GM23338 (cell line): ENCODE data around the gene CYFIP2.

Experiments
- CREB1 ChIP-seq: fragments of 250-450 bp; sonication (Bioruptor Pico); IDR thresholded peaks from 2 replicates; pipeline ENCODE4 v1.5.0; 2020; ENCODE audit warnings: low read depth, mild to moderate bottlenecking, moderate library complexity
- EZH2 ChIP-seq: fragments of 200-600 bp; sonication (generic); IDR thresholded peaks from one replicate; pipeline ENCODE4 v1.8.0; 2017; ENCODE audit warnings: antibody characterized with exemption, mild to moderate bottlenecking, low read depth; ENCODE audit not compliant: unreplicated experiment
- EZH2phosphoT487 ChIP-seq: fragments of 200-600 bp; sonication (generic); IDR thresholded peaks from one replicate; pipeline ENCODE4 v1.8.1; 2018; ENCODE audit warnings: antibody characterized with exemption; ENCODE audit not compliant: unreplicated experiment
- JUNB ChIP-seq: IDR thresholded peaks from one replicate; pipeline ENCODE4 v1.6.1; 2016; ENCODE audit warnings: antibody characterized with exemption; ENCODE audit not compliant: unreplicated experiment
- NANOG ChIP-seq: IDR thresholded peaks from 2 replicates; pipeline ENCODE4 v1.6.1; 2016; ENCODE audit warnings: antibody characterized with exemption, borderline replicate concordance
- POLR2AphosphoS5 ChIP-seq: IDR thresholded peaks from 2 replicates; pipeline ENCODE4 v1.6.1; 2016; ENCODE audit warnings: antibody characterized with exemption, low read depth
- REST ChIP-seq: IDR thresholded peaks from one replicate; pipeline ENCODE4 v1.6.1; 2018; ENCODE audit warnings: antibody characterized with exemption; ENCODE audit not compliant: unreplicated experiment
- ZNF114 ChIP-seq: fragments of 250-450 bp; sonication (Bioruptor Pico); IDR thresholded peaks from 2 replicates; pipeline ENCODE4 v1.5.0; 2020; ENCODE audit warnings: mild to moderate bottlenecking, moderate library complexity
- ZNF331 ChIP-seq: fragments of 250-450 bp; sonication (Bioruptor Pico); IDR thresholded peaks from 2 replicates; pipeline ENCODE4 v1.5.0; 2020; ENCODE audit warnings: low read depth, mild to moderate bottlenecking, moderate library complexity
- TF ChIP-seq, protein P1 (sequence below), 2 experiments: fragments of 200-600 bp in 1 of 2; sonication (generic) in 1 of 2; conservative IDR thresholded peaks; 2 replicates each; pipeline versions ENCODE4 v1.5.1 to v1.6.1; 2016 to 2017; ENCODE audit warnings: antibody characterized with exemption in 2 of 2, low read depth in 2 of 2, mild to moderate bottlenecking in 2 of 2, moderate library complexity in 1 of 2
- TF ChIP-seq, protein P2 (sequence below): IDR thresholded peaks from 2 replicates; pipeline ENCODE4 v1.6.1; 2016; ENCODE audit warnings: antibody characterized with exemption

DNA sequence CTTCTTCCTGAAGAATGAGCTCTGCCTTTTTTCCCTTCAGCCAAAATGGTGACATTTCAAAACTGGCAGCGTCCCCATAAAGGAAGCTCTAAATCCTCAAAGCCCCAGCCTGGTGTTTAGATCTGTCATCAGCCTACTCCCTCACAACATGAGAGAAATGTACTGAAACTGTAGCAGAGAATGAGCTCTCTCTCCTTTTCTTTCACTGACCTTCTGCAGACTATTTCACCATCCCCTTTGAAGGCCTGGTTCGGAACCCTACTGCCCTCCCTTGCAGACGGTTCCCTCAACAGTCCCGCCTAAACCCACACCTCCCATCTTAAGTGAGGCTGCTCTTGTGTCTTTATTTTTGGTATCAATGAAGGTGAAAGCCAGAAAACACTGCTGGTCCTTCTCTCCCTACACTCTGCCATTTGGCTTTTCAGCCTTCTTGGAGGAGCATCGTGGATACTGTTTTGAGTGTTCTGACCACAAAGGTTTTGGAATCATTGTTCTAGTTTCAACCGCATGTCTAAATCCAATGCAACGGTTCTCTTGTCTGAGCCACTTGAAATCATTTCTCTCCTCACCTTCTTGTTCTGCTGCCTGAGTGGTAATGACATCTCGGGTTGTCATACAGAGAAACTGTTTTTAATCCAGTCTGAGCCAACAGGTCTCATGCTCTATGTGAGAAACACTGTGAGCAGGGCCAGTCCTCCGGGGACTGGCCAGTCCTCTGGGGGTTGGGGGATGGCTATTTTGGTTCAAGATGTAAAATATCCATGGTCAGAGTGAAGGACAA, 46.2 kb upstream of the CYFIP2 start:
- TF ChIP-seq, protein P1, sequence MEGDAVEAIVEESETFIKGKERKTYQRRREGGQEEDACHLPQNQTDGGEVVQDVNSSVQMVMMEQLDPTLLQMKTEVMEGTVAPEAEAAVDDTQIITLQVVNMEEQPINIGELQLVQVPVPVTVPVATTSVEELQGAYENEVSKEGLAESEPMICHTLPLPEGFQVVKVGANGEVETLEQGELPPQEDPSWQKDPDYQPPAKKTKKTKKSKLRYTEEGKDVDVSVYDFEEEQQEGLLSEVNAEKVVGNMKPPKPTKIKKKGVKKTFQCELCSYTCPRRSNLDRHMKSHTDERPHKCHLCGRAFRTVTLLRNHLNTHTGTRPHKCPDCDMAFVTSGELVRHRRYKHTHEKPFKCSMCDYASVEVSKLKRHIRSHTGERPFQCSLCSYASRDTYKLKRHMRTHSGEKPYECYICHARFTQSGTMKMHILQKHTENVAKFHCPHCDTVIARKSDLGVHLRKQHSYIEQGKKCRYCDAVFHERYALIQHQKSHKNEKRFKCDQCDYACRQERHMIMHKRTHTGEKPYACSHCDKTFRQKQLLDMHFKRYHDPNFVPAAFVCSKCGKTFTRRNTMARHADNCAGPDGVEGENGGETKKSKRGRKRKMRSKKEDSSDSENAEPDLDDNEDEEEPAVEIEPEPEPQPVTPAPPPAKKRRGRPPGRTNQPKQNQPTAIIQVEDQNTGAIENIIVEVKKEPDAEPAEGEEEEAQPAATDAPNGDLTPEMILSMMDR (conservative IDR thresholded peaks at IDR 0.05; ENCODE audit: low read depth in 2 of 2), result no peak
- no peak for TF ChIP-seq CREB1 (CRISPR knock-in tag)
- TF ChIP-seq EZH2, result no peak
- TF ChIP-seq ZNF331 (CRISPR knock-in tag), result no peak
- TF ChIP-seq JUNB, result no peak
- TF ChIP-seq POLR2AphosphoS5, result no peak
- no peak for TF ChIP-seq EZH2phosphoT487
- no peak for TF ChIP-seq REST
- no peak for TF ChIP-seq NANOG
- TF ChIP-seq, protein P2, sequence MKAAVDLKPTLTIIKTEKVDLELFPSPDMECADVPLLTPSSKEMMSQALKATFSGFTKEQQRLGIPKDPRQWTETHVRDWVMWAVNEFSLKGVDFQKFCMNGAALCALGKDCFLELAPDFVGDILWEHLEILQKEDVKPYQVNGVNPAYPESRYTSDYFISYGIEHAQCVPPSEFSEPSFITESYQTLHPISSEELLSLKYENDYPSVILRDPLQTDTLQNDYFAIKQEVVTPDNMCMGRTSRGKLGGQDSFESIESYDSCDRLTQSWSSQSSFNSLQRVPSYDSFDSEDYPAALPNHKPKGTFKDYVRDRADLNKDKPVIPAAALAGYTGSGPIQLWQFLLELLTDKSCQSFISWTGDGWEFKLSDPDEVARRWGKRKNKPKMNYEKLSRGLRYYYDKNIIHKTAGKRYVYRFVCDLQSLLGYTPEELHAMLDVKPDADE, result no peak
- no peak for TF ChIP-seq ZNF114 (CRISPR knock-in tag)
